ENCODE data around the gene IRS2.

The IRS2 gene

GRCh38 chr13:109817591-109818535 is 31.5 kb upstream of the IRS2 start:
- H3K9ac ChIP-seq = 0 out of 2 replicates have a peak overlapping the region, but pooled peaks have one; percentile 16
- peak overlapping the region; percentile 77 for H3K4me2 ChIP-seq
- H3K9me3 ChIP-seq = no peaks in the 10 kb centered on the region
- no peak overlapping the region for H3K4me3 ChIP-seq
- TF ChIP-seq Cebpa-rat (IDR thresholded peaks at IDR 0.05) = no peak
- H3K36me3 ChIP-seq = no peaks in the 10 kb centered on the region
- H3K27me3 ChIP-seq = no peaks in the 10 kb centered on the region
- peaks cover 39% of the 10 kb centered on the region for H3K4me1 ChIP-seq
- H3K27ac ChIP-seq = peak overlapping the region; percentile 39; the same call in 1 of the 2 replicates
- H4K20me1 ChIP-seq = no peaks in the 10 kb centered on the region

- Histone ChIP-seq H3K4me2 (no peak overlapping the region), H3K27me3 (no peaks in the 10 kb centered on the region), H3K9ac (no peak overlapping the region), H3K36me3 (no peaks in the 10 kb centered on the region), H3K27ac (no peak overlapping the region), H3K9me3 (no peaks in the 10 kb centered on the region), H4K20me1 (no peaks in the 10 kb centered on the region), H3K4me1 (peaks cover 39% of the 10 kb centered on the region), H3K4me3 (no peak overlapping the region)
- no peak for TF ChIP-seq Cebpa-rat (IDR thresholded peaks at IDR 0.05)
Observed at GRCh38 chr13:109816808-109817203, 30.4 kb upstream of the IRS2 start.

GRCh38 chr13:109816112-109816807 is 29.9 kb upstream of the IRS2 start:
- Histone ChIP-seq H3K9me3 (no peaks in the 10 kb centered on the region), H3K9ac (no peak overlapping the region), H3K27ac (no peak overlapping the region), H4K20me1 (no peaks in the 10 kb centered on the region), H3K36me3 (no peaks in the 10 kb centered on the region), H3K27me3 (no peaks in the 10 kb centered on the region), H3K4me2 (peak overlapping the region; percentile 10; the same call in 1 of the 2 replicates), H3K4me3 (no peak overlapping the region), H3K4me1 (peaks cover 38% of the 10 kb centered on the region)
- TF ChIP-seq Cebpa-rat (IDR thresholded peaks at IDR 0.05) = no peak

GRCh38 chr13:109815651-109816050 is 29.3 kb upstream of the IRS2 start:
- H3K4me1 ChIP-seq = peaks cover 35% of the 10 kb centered on the region
- peak overlapping the region; percentile 10; the same call in 1 of the 2 replicates for H3K4me2 ChIP-seq
- no peaks in the 10 kb centered on the region for H3K36me3 ChIP-seq
- H3K27me3 ChIP-seq = no peaks in the 10 kb centered on the region
- H3K27ac ChIP-seq = no peak overlapping the region
- no peak overlapping the region for H3K9ac ChIP-seq
- TF ChIP-seq Cebpa-rat (IDR thresholded peaks at IDR 0.05) = no peak
- H3K4me3 ChIP-seq = no peak overlapping the region
- H3K9me3 ChIP-seq = no peaks in the 10 kb centered on the region
- H4K20me1 ChIP-seq = no peaks in the 10 kb centered on the region

- no peak for TF ChIP-seq Cebpa-rat (IDR thresholded peaks at IDR 0.05)
- H3K4me3 ChIP-seq = no peak overlapping the region
- H3K36me3 ChIP-seq = no peaks in the 10 kb centered on the region
- no peaks in the 10 kb centered on the region for H3K9me3 ChIP-seq
- H4K20me1 ChIP-seq = no peaks in the 10 kb centered on the region
- H3K9ac ChIP-seq = no peak overlapping the region
- H3K27me3 ChIP-seq = no peaks in the 10 kb centered on the region
- H3K27ac ChIP-seq = no peak overlapping the region
- H3K4me2 ChIP-seq = no peak overlapping the region
- peaks cover 31% of the 10 kb centered on the region for H3K4me1 ChIP-seq
Observed at GRCh38 chr13:109813663-109814062, 27.3 kb upstream of the IRS2 start.

- Histone ChIP-seq H3K36me3 (no peaks in the 10 kb centered on the region), H3K4me3 (no peak overlapping the region), H3K4me1 (peaks cover 18% of the 10 kb centered on the region), H3K4me2 (no peak overlapping the region), H3K27ac (no peak overlapping the region), H3K9ac (no peak overlapping the region), H3K27me3 (no peaks in the 10 kb centered on the region), H4K20me1 (no peaks in the 10 kb centered on the region), H3K9me3 (no peaks in the 10 kb centered on the region)
- no peak for TF ChIP-seq Cebpa-rat (IDR thresholded peaks at IDR 0.05)
Observed at GRCh38 chr13:109812382-109812781, 26.0 kb upstream of the IRS2 start.

- TF ChIP-seq Cebpa-rat (IDR thresholded peaks at IDR 0.05) = no peak
- Histone ChIP-seq H4K20me1 (no peaks in the 10 kb centered on the region), H3K36me3 (no peaks in the 10 kb centered on the region), H3K9ac (no peak overlapping the region), H3K4me3 (no peak overlapping the region), H3K4me1 (peaks cover 5% of the 10 kb centered on the region; the same call in 1 of the 2 replicates), H3K27ac (no peak overlapping the region), H3K9me3 (no peaks in the 10 kb centered on the region), H3K4me2 (no peak overlapping the region), H3K27me3 (no peaks in the 10 kb centered on the region)
Observed at GRCh38 chr13:109810761-109811510, 24.6 kb upstream of the IRS2 start.

- no peaks in the 10 kb centered on the region for H3K4me1 ChIP-seq
- no peaks in the 10 kb centered on the region for H3K36me3 ChIP-seq
- TF ChIP-seq Cebpa-rat (IDR thresholded peaks at IDR 0.05) = no peak
- H4K20me1 ChIP-seq = no peaks in the 10 kb centered on the region
- H3K4me2 ChIP-seq = no peak overlapping the region
- no peak overlapping the region for H3K9ac ChIP-seq
- no peaks in the 10 kb centered on the region for H3K27me3 ChIP-seq
- H3K4me3 ChIP-seq = no peak overlapping the region
- H3K9me3 ChIP-seq = no peaks in the 10 kb centered on the region
- H3K27ac ChIP-seq = no peak overlapping the region
Observed at GRCh38 chr13:109809216-109809932, 23.0 kb upstream of the IRS2 start.

- Histone ChIP-seq H3K9ac (no peak overlapping the region), H3K4me1 (no peaks in the 10 kb centered on the region), H3K27ac (no peak overlapping the region), H4K20me1 (no peaks in the 10 kb centered on the region), H3K4me2 (no peak overlapping the region), H3K36me3 (no peaks in the 10 kb centered on the region), H3K9me3 (no peaks in the 10 kb centered on the region), H3K4me3 (no peak overlapping the region), H3K27me3 (no peaks in the 10 kb centered on the region)
- no peak for TF ChIP-seq Cebpa-rat (IDR thresholded peaks at IDR 0.05)
Observed at GRCh38 chr13:109807345-109807744, 21.0 kb upstream of the IRS2 start.
